ENCODE data around the gene CYP46A1.

The CYP46A1 gene

DNA sequence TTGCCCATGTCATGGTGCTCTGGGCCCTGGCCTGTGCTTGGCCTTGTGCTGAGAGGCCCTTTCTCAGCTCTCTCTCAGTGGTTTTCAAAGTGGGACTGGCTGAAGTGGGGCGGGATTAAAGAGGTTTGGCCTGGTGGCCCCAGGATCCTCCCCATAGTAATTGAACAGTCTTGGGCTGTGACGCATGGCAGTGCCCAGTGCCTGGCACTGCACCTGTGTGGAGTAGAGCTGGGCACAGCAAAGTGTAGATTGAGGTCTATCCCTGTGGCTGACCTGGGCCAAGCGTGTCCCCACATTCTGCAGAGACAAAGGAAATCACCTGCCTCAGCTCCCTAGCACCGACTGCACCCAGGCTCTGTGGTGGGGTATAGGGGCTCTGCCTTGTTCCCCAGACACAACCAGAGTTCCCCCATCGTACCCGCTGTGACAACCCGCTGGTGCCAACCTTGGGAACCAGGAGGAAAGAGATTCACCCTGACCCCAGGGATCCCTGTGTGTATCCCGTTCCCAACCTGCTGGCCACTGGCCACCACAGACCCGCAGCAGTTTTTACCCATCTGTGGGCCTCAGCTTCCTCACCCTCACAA, 9.9 kb upstream of the CYP46A1 start:
- Mint-ChIP-seq H3K9me3 (peaks cover 8% of the 10 kb centered on the region), H3K4me1 (ENCODE audit: low read depth) (peaks cover 7% of the 10 kb centered on the region), H3K4me3 (no peak overlapping the region), H3K27ac (no peak overlapping the region), H3K27me3 (ENCODE audit: low read depth) (no peaks in the 10 kb centered on the region), H3K36me3 (ENCODE audit: low read depth) (no peaks in the 10 kb centered on the region)
- no peak for DNase-seq (ENCODE audit: low spot score)

DNA sequence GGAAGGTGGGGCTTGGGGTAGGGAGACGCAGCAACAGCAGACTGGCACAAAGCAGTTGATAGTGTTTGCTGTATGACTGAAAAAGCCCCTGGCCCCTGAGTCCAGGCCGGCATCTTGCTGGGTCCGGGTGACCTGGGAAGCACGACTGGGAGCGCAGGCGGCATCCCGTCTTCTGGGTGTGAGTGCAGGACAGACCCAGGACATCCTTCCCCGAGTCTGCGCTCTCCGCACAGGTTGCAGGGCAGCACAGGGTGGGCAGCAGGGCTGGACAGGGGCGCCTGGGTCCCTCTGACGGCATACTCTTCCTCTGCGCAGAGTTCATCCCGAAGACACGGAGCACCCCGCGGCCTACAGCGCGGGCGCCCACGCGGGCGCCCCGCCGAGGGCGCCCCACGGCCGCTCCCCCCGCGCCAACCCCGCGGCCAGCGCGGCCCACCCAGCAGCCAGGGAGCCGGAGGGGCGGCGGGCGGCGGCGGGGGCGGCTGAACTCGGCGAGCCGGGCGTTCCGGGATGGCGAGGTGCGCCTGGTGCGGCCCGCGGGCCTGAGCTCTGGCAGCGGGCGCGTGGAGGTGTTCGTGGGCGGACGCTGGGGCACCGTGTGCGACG, 9.2 kb upstream of the CYP46A1 start:
- no peak for DNase-seq (ENCODE audit: low spot score)
- peaks cover 8% of the 10 kb centered on the region for H3K9me3 Mint-ChIP-seq
- no peaks in the 10 kb centered on the region for H3K27me3 Mint-ChIP-seq (ENCODE audit: low read depth)
- no peak overlapping the region for H3K4me3 Mint-ChIP-seq
- H3K27ac Mint-ChIP-seq: no peak overlapping the region
- peaks cover 7% of the 10 kb centered on the region for H3K4me1 Mint-ChIP-seq (ENCODE audit: low read depth)
- H3K36me3 Mint-ChIP-seq (ENCODE audit: low read depth): no peaks in the 10 kb centered on the region

DNA sequence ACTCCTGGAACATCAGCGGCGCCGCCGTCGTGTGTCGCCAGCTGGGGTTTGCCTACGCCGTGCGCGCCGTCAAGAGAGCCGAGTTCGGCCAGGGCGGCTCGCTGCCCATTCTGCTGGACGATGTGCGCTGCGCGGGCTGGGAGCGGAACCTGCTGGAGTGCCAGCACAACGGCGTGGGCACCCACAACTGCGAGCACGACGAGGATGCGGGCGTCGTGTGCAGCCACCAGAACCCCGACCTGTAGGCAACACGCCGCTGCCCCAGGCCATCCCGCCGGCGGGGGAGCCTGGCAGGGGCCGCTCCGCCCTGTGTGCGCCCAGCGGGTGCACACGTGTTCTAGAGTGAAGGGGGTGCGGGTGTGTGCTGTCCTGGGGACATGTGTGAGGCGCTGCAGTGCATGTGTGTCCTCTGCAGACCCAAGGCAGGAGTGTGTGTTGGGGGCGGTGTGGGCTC, 8.7 kb upstream of the CYP46A1 start:
- Mint-ChIP-seq H3K4me1 (ENCODE audit: low read depth) (peaks cover 7% of the 10 kb centered on the region), H3K27ac (no peak overlapping the region), H3K9me3 (peaks cover 8% of the 10 kb centered on the region), H3K4me3 (no peak overlapping the region), H3K36me3 (ENCODE audit: low read depth) (no peaks in the 10 kb centered on the region), H3K27me3 (ENCODE audit: low read depth) (no peaks in the 10 kb centered on the region)
- no peak for DNase-seq (ENCODE audit: low spot score)

DNA sequence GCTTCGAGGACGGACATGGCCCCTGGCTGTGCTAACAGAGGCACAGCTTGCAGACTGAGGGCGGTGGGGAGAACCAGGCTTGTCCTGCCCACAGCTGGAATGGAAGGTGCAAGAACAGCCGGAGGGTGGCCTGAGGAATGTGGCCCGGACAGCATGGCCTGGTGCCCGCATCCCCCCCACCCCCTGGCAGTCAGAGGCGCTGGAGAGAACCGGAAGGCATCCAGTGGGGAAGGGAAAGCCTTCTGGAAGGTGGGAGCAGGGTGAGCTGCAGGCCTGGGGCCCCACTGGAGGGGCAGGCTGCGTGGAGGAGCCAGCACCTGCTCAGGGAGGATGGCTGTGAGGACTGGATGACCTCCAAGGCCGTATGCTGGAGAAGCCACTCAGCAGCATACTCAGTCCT, 8.1 kb upstream of the CYP46A1 start:
- no peak for DNase-seq (ENCODE audit: low spot score)
- H3K36me3 Mint-ChIP-seq (ENCODE audit: low read depth): no peaks in the 10 kb centered on the region
- no peak overlapping the region for H3K4me3 Mint-ChIP-seq
- no peak overlapping the region for H3K27ac Mint-ChIP-seq
- H3K4me1 Mint-ChIP-seq (ENCODE audit: low read depth): peaks cover 7% of the 10 kb centered on the region
- H3K9me3 Mint-ChIP-seq: peaks cover 8% of the 10 kb centered on the region
- no peaks in the 10 kb centered on the region for H3K27me3 Mint-ChIP-seq (ENCODE audit: low read depth)

DNA sequence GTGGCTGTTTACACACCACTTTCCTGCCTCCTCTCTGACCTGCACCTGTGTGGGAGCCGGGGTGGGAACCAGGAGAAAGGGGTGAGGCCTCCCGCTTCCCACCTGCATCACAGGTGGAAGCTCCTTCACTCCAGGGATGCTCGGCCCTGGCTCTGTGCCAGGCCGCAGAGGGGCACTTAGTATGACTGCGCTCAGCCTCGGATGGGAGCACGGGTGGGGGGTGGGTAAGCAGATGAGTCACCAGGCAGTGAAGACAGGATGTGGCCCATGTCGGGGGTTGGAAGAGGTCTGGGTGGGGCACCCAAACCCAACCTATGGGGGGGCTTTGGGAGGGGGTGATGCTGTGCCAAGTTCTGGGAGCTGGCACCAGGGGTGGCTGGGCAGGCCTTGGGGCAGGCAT, 7.4 kb upstream of the CYP46A1 start:
- Mint-ChIP-seq H3K36me3 (ENCODE audit: low read depth) (no peaks in the 10 kb centered on the region), H3K4me1 (ENCODE audit: low read depth) (peaks cover 7% of the 10 kb centered on the region), H3K9me3 (peaks cover 8% of the 10 kb centered on the region), H3K4me3 (no peak overlapping the region), H3K27ac (no peak overlapping the region), H3K27me3 (ENCODE audit: low read depth) (no peaks in the 10 kb centered on the region)
- DNase-seq (ENCODE audit: low spot score): no peak

DNA sequence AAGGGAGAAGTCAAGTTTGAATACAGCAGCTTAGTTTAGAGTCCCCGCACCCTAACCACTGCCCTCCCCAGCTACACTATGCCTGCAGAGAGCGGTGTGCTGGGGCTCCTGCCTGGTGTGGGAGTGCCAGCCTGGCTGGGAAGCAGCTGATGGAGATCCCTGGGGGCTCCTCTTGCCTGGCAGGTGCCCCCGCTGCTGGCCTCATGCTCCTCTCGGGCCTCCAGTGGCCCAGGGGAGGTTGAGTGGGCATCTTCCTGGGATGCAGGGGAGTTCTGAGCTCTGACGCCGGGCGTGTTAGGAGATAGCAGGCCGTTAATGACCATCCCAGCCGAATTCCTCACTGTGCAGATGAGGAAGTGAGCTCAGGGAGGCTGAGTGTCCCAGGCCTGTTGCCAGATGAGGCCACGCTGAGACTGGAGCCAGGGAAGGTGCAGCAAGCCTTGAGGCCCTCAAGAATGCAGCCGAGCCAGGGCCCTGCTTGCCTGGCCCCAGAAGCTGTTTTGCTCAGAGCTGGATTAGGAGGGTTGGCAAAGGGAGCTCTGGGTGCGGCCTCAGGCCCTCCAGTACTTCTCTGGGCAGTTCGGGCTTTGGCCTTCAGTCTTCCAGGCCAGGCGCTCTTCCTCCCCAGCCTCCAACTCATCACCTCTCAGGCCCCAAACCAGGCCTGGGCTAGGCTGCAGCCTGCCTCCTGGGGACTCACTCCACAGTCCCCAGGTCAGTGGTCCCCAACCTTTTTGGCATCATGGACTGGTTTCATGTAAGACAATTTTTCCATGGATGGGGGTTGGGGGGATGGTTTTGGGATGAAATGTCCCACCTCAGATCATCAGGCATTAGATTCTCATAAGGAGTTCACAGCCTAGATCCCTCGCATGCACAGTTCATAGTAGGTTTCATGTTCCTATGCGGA, 6.6 kb upstream of the CYP46A1 start:
- Mint-ChIP-seq H3K27me3 (ENCODE audit: low read depth) (no peaks in the 10 kb centered on the region), H3K9me3 (peaks cover 8% of the 10 kb centered on the region), H3K4me1 (ENCODE audit: low read depth) (peaks cover 6% of the 10 kb centered on the region), H3K4me3 (no peak overlapping the region), H3K27ac (no peak overlapping the region), H3K36me3 (ENCODE audit: low read depth) (no peaks in the 10 kb centered on the region)
- no peak for DNase-seq (ENCODE audit: low spot score)

DNA sequence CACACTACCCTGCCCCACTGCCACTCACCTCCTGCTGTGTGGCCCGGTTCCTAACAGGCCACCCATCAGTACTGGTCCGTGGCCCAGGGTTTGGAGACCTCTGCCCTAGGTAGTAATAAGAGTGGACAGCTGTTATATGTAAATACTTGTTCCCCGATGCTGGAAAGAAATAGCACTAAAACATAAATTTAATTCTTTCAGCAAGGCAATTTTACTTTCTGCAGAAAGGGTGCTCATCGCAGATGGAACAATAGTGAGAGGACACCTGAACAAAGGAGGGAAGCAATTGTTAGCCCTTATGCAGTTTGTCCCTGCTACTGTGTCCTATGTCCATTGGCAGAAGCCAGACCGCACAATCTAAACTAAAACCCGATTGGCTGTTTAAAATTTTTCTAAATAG, 5.9 kb upstream of the CYP46A1 start:
- peaks cover 8% of the 10 kb centered on the region for H3K9me3 Mint-ChIP-seq
- no peaks in the 10 kb centered on the region for H3K36me3 Mint-ChIP-seq (ENCODE audit: low read depth)
- H3K27me3 Mint-ChIP-seq (ENCODE audit: low read depth): no peaks in the 10 kb centered on the region
- no peak for DNase-seq (ENCODE audit: low spot score)
- peaks cover 5% of the 10 kb centered on the region for H3K4me1 Mint-ChIP-seq (ENCODE audit: low read depth)
- H3K27ac Mint-ChIP-seq: no peak overlapping the region
- H3K4me3 Mint-ChIP-seq: no peak overlapping the region

DNA sequence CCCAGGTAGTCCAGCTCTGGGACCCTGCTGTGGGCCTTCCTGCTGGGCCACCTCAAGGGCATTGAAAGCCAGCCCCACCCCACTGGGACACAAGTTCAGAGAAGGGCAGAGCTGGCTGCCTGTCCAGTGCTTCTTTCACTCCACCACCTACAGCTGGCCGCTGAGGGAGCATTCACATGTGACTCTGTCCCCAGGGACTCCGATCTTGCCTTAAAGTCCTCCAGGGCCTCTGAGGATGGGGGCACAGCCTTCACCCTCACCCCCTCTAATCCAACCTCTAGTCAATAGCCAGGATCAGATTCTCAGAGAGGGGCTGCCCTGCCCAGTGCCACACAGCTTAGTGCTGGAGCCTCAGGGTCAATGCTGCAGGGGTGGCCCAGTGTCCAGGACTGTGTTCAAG, 5.0 kb upstream of the CYP46A1 start:
- Mint-ChIP-seq H3K27ac (no peak overlapping the region), H3K27me3 (ENCODE audit: low read depth) (no peaks in the 10 kb centered on the region), H3K4me1 (ENCODE audit: low read depth) (peaks cover 5% of the 10 kb centered on the region), H3K4me3 (no peak overlapping the region), H3K9me3 (peaks cover 8% of the 10 kb centered on the region), H3K36me3 (ENCODE audit: low read depth) (no peaks in the 10 kb centered on the region)
- DNase-seq (ENCODE audit: low spot score): no peak

DNA sequence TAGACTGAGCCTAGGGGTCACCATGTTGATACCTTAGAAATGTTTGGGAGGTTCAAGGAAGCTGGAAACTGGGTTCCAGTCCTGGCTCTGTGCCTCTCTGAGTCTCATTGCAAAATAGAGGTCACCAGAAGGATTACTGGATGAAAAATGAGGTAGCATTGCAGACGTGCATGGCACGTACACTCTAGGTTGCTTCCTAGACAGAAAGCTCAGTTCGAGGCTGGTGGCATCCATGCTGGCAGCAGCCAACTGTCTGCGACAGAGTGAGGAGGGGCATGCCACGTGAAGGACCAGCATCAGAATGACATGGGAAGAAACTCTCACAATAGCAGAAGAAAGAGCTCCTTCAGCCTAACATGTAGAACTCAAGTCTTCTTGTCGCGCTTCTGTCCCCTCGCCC, 4.6 kb upstream of the CYP46A1 start:
- H3K9me3 Mint-ChIP-seq: peaks cover 8% of the 10 kb centered on the region
- DNase-seq (ENCODE audit: low spot score): no peak
- H3K36me3 Mint-ChIP-seq (ENCODE audit: low read depth): no peaks in the 10 kb centered on the region
- H3K27ac Mint-ChIP-seq: no peak overlapping the region
- no peak overlapping the region for H3K4me3 Mint-ChIP-seq
- peaks cover 5% of the 10 kb centered on the region for H3K4me1 Mint-ChIP-seq (ENCODE audit: low read depth)
- no peaks in the 10 kb centered on the region for H3K27me3 Mint-ChIP-seq (ENCODE audit: low read depth)

DNA sequence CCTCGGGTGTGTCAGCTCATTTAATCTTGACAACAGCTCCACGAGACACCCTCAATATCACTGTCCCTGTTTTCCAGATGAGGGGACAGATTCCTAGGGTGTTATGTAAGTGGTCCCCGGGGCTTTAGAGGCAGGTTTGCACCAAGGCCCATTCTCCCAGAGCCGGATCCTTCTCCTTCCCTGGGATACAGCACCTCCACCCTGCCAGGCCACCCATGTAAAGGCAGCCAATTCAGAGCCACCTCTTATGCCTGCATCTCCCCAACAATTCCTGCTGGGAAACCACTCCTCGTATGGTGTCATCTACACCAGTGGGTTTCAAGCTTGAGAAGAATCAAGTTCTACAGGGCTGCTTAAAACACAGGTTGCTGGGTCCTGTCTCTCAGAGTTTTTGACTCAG, 4.1 kb upstream of the CYP46A1 start:
- no peak overlapping the region for H3K27ac Mint-ChIP-seq
- H3K36me3 Mint-ChIP-seq (ENCODE audit: low read depth): no peaks in the 10 kb centered on the region
- peaks cover 5% of the 10 kb centered on the region for H3K4me1 Mint-ChIP-seq (ENCODE audit: low read depth)
- peaks cover 8% of the 10 kb centered on the region for H3K9me3 Mint-ChIP-seq
- DNase-seq (ENCODE audit: low spot score): no peak
- H3K4me3 Mint-ChIP-seq: no peak overlapping the region
- H3K27me3 Mint-ChIP-seq (ENCODE audit: low read depth): peaks cover 3% of the 10 kb centered on the region

DNA sequence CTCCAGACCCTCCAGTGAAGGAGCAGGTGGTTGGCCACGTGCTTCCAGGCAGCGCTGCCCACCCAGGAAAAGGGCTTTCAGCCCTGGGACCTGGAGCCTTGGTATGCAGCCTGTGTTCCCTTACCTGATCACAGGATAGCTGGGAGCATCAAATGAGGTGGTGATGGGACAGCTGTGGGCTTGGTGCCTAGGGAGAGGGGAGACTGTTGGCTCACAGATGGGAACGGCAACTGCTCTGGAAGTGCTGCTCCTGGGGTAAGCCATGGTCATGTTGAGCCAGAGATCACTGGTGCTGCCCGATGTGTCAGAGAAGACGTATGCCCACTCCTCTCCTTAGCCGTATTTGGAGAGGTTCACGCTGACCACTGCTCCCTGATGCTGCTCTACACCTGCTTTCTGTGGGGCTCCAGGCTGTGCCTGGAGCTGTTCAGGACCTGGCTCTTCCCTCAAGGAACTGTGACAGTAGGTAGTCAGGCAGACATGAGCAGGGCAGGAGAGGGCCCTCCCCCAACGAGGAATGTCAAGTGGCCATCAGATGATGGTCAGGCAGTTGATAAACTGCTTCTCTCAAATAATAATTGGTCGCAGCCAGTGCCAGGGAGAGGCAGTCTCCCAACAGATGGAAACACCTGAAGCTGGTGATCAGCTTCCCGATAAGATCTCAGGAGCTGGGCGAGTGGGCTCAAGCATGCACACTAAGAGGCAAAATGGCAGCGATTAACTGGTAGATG, 2.8 kb upstream of the CYP46A1 start:
- Mint-ChIP-seq H3K27ac (no peak overlapping the region), H3K4me3 (no peak overlapping the region), H3K27me3 (ENCODE audit: low read depth) (peaks cover 15% of the 10 kb centered on the region), H3K9me3 (peaks cover 8% of the 10 kb centered on the region), H3K36me3 (ENCODE audit: low read depth) (no peaks in the 10 kb centered on the region), H3K4me1 (ENCODE audit: low read depth) (peaks cover 5% of the 10 kb centered on the region)
- DNase-seq (ENCODE audit: low spot score): no peak

DNA sequence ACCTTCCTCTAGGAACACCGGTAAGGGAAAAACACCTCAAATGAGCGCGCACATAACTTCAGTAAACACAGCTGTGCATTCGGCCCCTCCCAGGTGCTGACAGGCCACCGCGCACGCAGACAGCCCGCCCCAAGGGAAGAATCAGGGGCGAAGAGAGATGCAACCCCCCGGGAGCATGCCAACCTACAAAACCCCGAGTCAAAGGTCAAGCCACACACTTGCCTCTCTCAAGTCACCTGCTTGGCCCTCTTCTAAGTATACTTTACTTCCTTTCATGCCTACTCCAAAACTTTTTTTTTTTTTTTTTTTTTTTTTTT, 2.3 kb upstream of the CYP46A1 start:
- H3K4me1 Mint-ChIP-seq (ENCODE audit: low read depth): peaks cover 2% of the 10 kb centered on the region
- DNase-seq (ENCODE audit: low spot score): no peak
- no peak overlapping the region for H3K27ac Mint-ChIP-seq
- no peaks in the 10 kb centered on the region for H3K36me3 Mint-ChIP-seq (ENCODE audit: low read depth)
- no peak overlapping the region for H3K4me3 Mint-ChIP-seq
- H3K27me3 Mint-ChIP-seq (ENCODE audit: low read depth): peaks cover 20% of the 10 kb centered on the region
- peaks cover 8% of the 10 kb centered on the region for H3K9me3 Mint-ChIP-seq

DNA sequence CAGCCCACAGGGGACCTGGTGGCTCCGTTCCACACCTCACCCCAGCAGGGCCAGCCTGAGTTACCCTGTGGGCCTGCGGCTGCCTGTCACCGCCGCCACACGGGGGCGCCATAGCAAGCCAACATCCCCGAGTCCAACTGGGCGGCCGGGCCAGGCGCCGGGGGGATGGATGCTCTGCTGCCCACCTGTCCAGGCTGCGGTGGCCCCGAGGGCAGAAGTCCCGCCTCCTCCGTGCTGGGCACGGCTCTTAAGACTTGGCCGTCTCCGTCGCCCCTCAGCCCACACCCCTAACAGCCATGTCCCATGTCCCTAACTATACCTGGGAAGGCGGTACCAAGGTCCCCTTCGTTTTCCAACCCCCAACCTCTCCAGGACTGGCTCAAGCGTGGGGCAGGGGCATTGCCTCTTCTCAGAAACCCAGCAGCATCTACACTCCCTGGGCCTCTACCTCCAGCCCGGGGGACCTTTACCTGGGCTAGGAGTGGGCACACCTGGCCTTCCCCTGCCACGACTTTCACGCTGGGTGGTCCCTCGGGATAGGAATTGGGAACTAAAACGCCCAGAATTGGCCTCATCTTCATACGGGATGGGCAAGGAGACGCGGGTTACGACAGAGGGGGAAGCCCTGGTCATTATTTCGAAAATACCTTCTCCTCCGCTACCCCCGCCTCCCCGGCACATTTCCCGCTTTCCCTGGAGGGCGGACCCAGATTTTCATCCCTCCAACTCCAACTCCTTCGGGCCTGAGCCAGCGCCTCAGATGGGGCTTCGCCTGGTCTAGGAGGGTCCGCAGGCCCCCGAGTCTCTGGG, 1.1 kb upstream of the CYP46A1 start:
- peak overlapping the region; percentile 84 for H3K4me3 Mint-ChIP-seq
- H3K4me1 Mint-ChIP-seq (ENCODE audit: low read depth): peaks cover 2% of the 10 kb centered on the region
- peak overlapping the region; percentile 57 for H3K27ac Mint-ChIP-seq
- peak; percentile 85 for DNase-seq (ENCODE audit: low spot score)
- H3K9me3 Mint-ChIP-seq: peaks cover 6% of the 10 kb centered on the region
- H3K27me3 Mint-ChIP-seq (ENCODE audit: low read depth): peaks cover 30% of the 10 kb centered on the region
- H3K36me3 Mint-ChIP-seq (ENCODE audit: low read depth): no peaks in the 10 kb centered on the region
